ENCODE results near the gene DOCK8.
"Not testable (repeated sequence)": the region's sequence is repeated elsewhere in the genome, so short reads cannot be mapped to it uniquely, and the experiment has no call there.

DNA sequence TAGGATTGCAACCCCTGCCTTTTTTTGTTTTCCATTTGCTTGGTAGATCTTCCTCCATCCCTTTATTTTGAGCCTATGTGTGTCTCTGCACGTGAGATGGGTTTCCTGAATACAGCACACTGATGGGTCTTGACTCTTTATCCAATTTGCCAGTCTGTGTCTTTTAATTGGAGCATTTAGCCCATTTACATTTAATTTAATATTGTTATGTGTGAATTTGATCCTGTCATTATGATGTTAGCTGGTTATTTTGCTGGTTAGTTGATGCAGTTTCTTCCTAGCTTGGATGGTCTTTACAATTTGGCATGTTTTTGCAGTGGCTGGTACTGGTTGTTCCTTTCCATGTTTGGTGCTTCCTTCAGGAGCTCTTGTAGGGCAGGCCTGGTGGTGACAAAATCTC, 19.0 kb downstream of the DOCK8 start:
- TF ChIP-seq, protein P1, sequence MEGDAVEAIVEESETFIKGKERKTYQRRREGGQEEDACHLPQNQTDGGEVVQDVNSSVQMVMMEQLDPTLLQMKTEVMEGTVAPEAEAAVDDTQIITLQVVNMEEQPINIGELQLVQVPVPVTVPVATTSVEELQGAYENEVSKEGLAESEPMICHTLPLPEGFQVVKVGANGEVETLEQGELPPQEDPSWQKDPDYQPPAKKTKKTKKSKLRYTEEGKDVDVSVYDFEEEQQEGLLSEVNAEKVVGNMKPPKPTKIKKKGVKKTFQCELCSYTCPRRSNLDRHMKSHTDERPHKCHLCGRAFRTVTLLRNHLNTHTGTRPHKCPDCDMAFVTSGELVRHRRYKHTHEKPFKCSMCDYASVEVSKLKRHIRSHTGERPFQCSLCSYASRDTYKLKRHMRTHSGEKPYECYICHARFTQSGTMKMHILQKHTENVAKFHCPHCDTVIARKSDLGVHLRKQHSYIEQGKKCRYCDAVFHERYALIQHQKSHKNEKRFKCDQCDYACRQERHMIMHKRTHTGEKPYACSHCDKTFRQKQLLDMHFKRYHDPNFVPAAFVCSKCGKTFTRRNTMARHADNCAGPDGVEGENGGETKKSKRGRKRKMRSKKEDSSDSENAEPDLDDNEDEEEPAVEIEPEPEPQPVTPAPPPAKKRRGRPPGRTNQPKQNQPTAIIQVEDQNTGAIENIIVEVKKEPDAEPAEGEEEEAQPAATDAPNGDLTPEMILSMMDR (conservative IDR thresholded peaks at IDR 0.05), result not testable (repeated sequence)
- not testable (repeated sequence) for TF ChIP-seq EZH2 (IDR thresholded peaks at IDR 0.05; ENCODE audit: low read depth)

Data from PC-9 (cell line).